Neural crest cell (in vitro differentiated cells): ENCODE data around the gene MYL3. TPM values are rescaled to one million over a fixed set of nuclear protein-coding genes. Genes with fewer than 3 reads are reported as not detected.

Source experiments
- DNase-seq: peaks from one replicate; pipeline ENCODE4 v3.0.0; 2021; ENCODE audit warnings: low read depth, mixed read lengths, low spot score
- H3K27ac Mint-ChIP-seq: one replicate; pipeline ENCODE4 v1.8.0; 2021; ENCODE audit warnings: mild to moderate bottlenecking, mixed read lengths; ENCODE audit not compliant: unreplicated experiment
- H3K27me3 Mint-ChIP-seq: 2 replicates; pipeline ENCODE4 v1.8.0; 2021; ENCODE audit warnings: low read depth, mild to moderate bottlenecking, mixed read lengths
- H3K36me3 Mint-ChIP-seq: 2 replicates; pipeline ENCODE4 v1.8.0; 2021; ENCODE audit warnings: low read depth, mild to moderate bottlenecking, mixed read lengths
- H3K4me1 Mint-ChIP-seq: 2 replicates; pipeline ENCODE4 v1.8.0; 2021; ENCODE audit warnings: mixed read lengths
- H3K4me3 Mint-ChIP-seq: one replicate; pipeline ENCODE4 v1.8.0; 2021; ENCODE audit warnings: mild to moderate bottlenecking, mixed read lengths
- H3K9me3 Mint-ChIP-seq: 2 replicates; pipeline ENCODE4 v1.8.0; 2021; ENCODE audit warnings: mixed read lengths
- total RNA-seq: library from RNA; stranded (reverse); gene quantifications from 2 replicates; pipeline ENCODE4 v1.2.1, GENCODE V29; 2021
- TF ChIP-seq, protein P1 (sequence below): fragments of 200-600 bp; sonication (generic); conservative IDR thresholded peaks from 2 replicates; pipeline ENCODE4 v1.5.0; 2021; ENCODE audit warnings: antibody characterized with exemption, mild to moderate bottlenecking

MYL3 gene
- total RNA-seq, 1 donor from 2014 or later, result not detected

DNA sequence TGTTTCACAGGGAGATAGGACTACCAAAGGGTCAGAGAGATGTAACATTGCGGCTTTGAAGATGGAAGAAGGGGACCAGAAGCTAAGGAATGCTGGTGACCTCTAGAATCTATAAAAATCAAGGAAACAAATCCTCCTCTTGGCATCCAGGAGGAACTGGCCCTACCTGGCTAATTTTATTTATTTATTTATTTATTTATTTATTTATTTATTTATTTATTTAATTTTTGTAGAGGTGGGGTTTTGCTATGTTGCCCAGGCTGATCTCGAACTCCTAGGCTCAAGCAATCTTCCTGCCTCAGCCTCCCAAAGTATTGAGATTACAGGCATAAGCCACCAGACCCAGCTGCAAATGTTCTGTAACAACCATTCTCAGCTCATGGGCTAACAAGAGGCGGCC is 19.7 kb downstream of the MYL3 start:
- no peak for DNase-seq
- H3K27ac Mint-ChIP-seq, result no peak overlapping the region
- H3K36me3 Mint-ChIP-seq, result peaks cover 4% of the 10 kb centered on the region
- peaks cover 5% of the 10 kb centered on the region for H3K4me1 Mint-ChIP-seq
- H3K4me3 Mint-ChIP-seq, result no peak overlapping the region
- peaks cover 20% of the 10 kb centered on the region for H3K9me3 Mint-ChIP-seq
- TF ChIP-seq, protein P1, sequence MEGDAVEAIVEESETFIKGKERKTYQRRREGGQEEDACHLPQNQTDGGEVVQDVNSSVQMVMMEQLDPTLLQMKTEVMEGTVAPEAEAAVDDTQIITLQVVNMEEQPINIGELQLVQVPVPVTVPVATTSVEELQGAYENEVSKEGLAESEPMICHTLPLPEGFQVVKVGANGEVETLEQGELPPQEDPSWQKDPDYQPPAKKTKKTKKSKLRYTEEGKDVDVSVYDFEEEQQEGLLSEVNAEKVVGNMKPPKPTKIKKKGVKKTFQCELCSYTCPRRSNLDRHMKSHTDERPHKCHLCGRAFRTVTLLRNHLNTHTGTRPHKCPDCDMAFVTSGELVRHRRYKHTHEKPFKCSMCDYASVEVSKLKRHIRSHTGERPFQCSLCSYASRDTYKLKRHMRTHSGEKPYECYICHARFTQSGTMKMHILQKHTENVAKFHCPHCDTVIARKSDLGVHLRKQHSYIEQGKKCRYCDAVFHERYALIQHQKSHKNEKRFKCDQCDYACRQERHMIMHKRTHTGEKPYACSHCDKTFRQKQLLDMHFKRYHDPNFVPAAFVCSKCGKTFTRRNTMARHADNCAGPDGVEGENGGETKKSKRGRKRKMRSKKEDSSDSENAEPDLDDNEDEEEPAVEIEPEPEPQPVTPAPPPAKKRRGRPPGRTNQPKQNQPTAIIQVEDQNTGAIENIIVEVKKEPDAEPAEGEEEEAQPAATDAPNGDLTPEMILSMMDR, result no peak
- peaks cover 13% of the 10 kb centered on the region for H3K27me3 Mint-ChIP-seq

DNA sequence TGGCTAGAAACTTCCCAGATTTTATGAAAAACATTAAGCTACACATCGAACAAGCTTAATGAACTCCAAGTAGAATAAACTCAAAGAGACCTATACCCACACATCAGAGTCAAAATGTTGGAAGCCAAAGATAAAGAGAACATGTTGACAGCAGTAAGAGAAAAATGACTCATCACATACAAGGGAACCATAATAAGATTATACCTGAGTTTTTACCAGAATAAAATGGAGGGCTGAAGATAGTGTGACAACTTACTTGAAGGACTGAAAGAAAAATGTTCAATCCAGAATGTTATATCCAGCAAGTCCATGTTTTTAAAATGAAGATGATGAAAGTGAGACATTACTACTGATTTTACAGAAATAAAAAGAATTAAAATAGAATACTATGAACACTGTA is 22.8 kb downstream of the MYL3 start:
- peaks cover 23% of the 10 kb centered on the region for H3K9me3 Mint-ChIP-seq

DNA sequence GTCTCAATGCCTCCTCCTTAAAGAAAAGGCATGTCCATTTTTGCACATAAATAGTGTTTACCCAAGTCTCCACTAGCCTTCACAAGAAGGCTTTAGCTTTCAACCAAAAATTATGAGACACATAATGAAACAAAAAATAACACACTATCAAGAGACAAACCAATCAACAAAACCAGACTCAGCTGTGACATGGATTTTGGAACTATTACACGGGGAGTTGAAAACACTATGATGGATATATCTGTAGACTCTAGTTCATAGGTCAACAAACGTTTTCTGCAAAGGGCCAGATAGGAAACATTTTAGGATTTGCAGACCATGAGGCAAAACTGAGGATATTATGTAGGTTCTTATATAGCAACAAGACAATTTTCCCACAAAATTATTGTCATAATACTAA is 24.9 kb downstream of the MYL3 start:
- peaks cover 9% of the 10 kb centered on the region for H3K27me3 Mint-ChIP-seq
- peaks cover 23% of the 10 kb centered on the region for H3K9me3 Mint-ChIP-seq
- DNase-seq, result no peak
- H3K27ac Mint-ChIP-seq, result no peak overlapping the region
- peaks cover 9% of the 10 kb centered on the region for H3K36me3 Mint-ChIP-seq
- H3K4me1 Mint-ChIP-seq, result no peaks in the 10 kb centered on the region
- TF ChIP-seq, protein P1, result no peak
- H3K4me3 Mint-ChIP-seq, result no peak overlapping the region

More for the DNA sequence above, 22.8 kb downstream of the MYL3 start:
- Mint-ChIP-seq H3K4me3 (no peak overlapping the region), H3K4me1 (no peaks in the 10 kb centered on the region), H3K27me3 (peaks cover 13% of the 10 kb centered on the region), H3K27ac (no peak overlapping the region), H3K36me3 (peaks cover 9% of the 10 kb centered on the region)
- no peak for DNase-seq
- TF ChIP-seq, protein P1, result no peak

DNA sequence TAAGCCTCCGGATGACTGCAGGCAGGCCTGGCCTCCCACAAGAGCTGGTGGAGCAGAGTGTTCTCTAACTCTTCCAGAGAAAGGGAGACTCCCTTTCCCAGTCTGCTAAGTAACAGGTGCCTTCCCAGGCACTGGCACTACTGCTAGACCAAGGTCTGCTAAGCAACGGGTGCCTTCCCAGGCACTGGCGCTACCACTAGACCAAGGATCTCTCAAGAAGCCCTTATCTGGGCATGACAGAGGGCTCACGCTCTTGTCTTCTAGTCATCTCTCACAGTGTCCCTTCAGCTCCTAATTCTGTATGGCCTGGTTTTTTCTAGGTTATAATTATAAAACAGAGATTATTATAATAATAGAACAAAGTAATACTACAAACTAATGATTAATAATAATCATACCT is 27.8 kb downstream of the MYL3 start:
- no peak for DNase-seq

DNA sequence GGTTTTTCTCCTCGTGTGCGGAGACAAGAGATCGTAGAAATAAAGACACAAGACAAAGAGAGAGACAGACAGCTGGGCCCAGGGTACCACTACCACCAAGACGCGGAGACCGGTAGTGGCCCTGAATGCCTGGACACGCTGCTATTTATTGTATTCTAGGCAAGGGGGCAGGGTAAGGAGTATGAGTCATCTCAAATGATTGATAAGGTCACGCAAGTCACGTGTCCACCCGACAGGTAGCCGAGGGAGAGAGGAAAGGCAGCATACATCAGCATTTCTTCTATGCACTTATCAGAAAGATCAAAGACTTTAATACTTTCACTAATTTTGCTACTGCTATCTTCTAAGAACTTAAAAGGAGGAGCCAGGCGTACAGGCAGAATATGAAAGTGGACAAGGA is 28.2 kb downstream of the MYL3 start:
- TF ChIP-seq, protein P1, result no peak
- peaks cover 9% of the 10 kb centered on the region for H3K36me3 Mint-ChIP-seq
- no peak for DNase-seq
- H3K4me3 Mint-ChIP-seq, result no peak overlapping the region
- peaks cover 2% of the 10 kb centered on the region for H3K27me3 Mint-ChIP-seq
- H3K4me1 Mint-ChIP-seq, result no peaks in the 10 kb centered on the region
- peaks cover 10% of the 10 kb centered on the region for H3K9me3 Mint-ChIP-seq
- no peak overlapping the region for H3K27ac Mint-ChIP-seq

More for the DNA sequence above, 27.8 kb downstream of the MYL3 start:
- H3K27ac Mint-ChIP-seq, result no peak overlapping the region
- no peaks in the 10 kb centered on the region for H3K4me1 Mint-ChIP-seq
- TF ChIP-seq, protein P1, result no peak
- H3K27me3 Mint-ChIP-seq, result peaks cover 2% of the 10 kb centered on the region
- H3K9me3 Mint-ChIP-seq, result peaks cover 12% of the 10 kb centered on the region
- no peak overlapping the region for H3K4me3 Mint-ChIP-seq
- H3K36me3 Mint-ChIP-seq, result peaks cover 9% of the 10 kb centered on the region
